ENCODE measurements around the gene PEX13. TPM values are rescaled to one million over a fixed set of nuclear protein-coding genes. Genes with fewer than 3 reads are reported as not detected.
A peak's percentile ranks its signal among the peaks of the same experiment; 100 is the strongest.

Gene PEX13
- total and polyA plus RNA-seq, 10 of the 15 experiments (the other 5 are each of a cell fraction or from before 2014, with no cell fraction given): 2.6 to 27.6 (median 17.8) TPM

- TF ChIP-seq SIN3A (IDR thresholded peaks at IDR 0.05; ENCODE audit: low read depth, low read length): no peak
- no peak for TF ChIP-seq SIX5 (IDR thresholded peaks at IDR 0.05; ENCODE audit: low read depth, low read length, severe bottlenecking)
- TF ChIP-seq PKNOX1 (IDR thresholded peaks at IDR 0.05): peak; percentile 94
- no peak for TF ChIP-seq E2F4 (IDR thresholded peaks at IDR 0.05; ENCODE audit: low read depth, low read length)
- no peak for TF ChIP-seq CHD1 (IDR thresholded peaks at IDR 0.05; ENCODE audit: low read depth, low read length)
- TF ChIP-seq IRF5 (IDR thresholded peaks at IDR 0.05; ENCODE audit: borderline replicate concordance): no peak
- peak; percentile 85 for TF ChIP-seq DPF2 (IDR thresholded peaks at IDR 0.05)
- no peak for TF ChIP-seq STAT1 (conservative IDR thresholded peaks at IDR 0.05)
- TF ChIP-seq CHD4 (IDR thresholded peaks at IDR 0.05): no peak
- no peak for TF ChIP-seq KDM1A (IDR thresholded peaks at IDR 0.05; ENCODE audit: borderline replicate concordance)
- TF ChIP-seq SUPT20H (IDR thresholded peaks at IDR 0.05; ENCODE audit: borderline replicate concordance, control insufficient read depth, low read depth, low read length): no peak
- TF ChIP-seq MYB (IDR thresholded peaks at IDR 0.05; ENCODE audit: borderline replicate concordance, low read depth, low read length): no peak
- no peak for TF ChIP-seq ASH2L (IDR thresholded peaks at IDR 0.05; ENCODE audit: borderline replicate concordance, low read depth)
- no peak for TF ChIP-seq CEBPB (IDR thresholded peaks at IDR 0.05; ENCODE audit: borderline replicate concordance in 1 of 2, low read depth in 2 of 2, low read length in 2 of 2)
- TF ChIP-seq STAT3 (IDR thresholded peaks at IDR 0.05; ENCODE audit: low read depth, low read length): peak; percentile 73; the same call in 1 of the 2 replicates
- no peak for TF ChIP-seq RFX5 (IDR thresholded peaks at IDR 0.05; ENCODE audit: low read depth, low read length)
- TF ChIP-seq SPI1 (IDR thresholded peaks at IDR 0.05; ENCODE audit: borderline replicate concordance, insufficient read depth, low read depth, low read length): peak; percentile 82
- no peak for TF ChIP-seq ZZZ3 (IDR thresholded peaks at IDR 0.05; ENCODE audit: control insufficient read depth, insufficient read length, low read depth)
- no peak for TF ChIP-seq ZBTB4 (CRISPR knock-in tag; IDR thresholded peaks at IDR 0.05)
- TF ChIP-seq IRF4 (IDR thresholded peaks at IDR 0.05; ENCODE audit: low read depth, low read length): 0 out of 2 replicates have a peak, but pooled peaks have one; percentile 21
- TF ChIP-seq ZNF592 (IDR thresholded peaks at IDR 0.05): 0 out of 2 replicates have a peak, but pooled peaks have one; percentile 28
Observed at GRCh38 chr2:60992985-60993392, 24.5 kb upstream of the PEX13 start (continued).

Measured in GM12878 (cell line).